ENCODE results near the gene STAT6.
A peak's percentile ranks its signal among the peaks of the same experiment; 100 is the strongest.

Gene STAT6

GRCh38 chr12:57090924-57091637, 20.1 kb downstream of the STAT6 start:
- DNase-seq (ENCODE audit: low read depth), result peak; percentile 35
- TF ChIP-seq CTCF (conservative IDR thresholded peaks at IDR 0.05; ENCODE audit: control insufficient read depth, insufficient read depth, low read depth, low read length), result peak; percentile 17
- peak overlapping the region; percentile 92 for H3K4me3 ChIP-seq (ENCODE audit: control insufficient read depth, low read depth, low read length)

- peak overlapping the region; percentile 92 for H3K4me3 ChIP-seq (ENCODE audit: control insufficient read depth, low read depth, low read length)
- no peak for TF ChIP-seq CTCF (conservative IDR thresholded peaks at IDR 0.05; ENCODE audit: control insufficient read depth, insufficient read depth, low read depth, low read length)
- DNase-seq (ENCODE audit: low read depth), result no peak
These were observed 20.7 kb downstream of the STAT6 start for GRCh38 chr12:57090490-57090889.

GRCh38 chr12:57089271-57090245, 21.6 kb downstream of the STAT6 start:
- peak; percentile 58 for DNase-seq (ENCODE audit: low read depth)
- TF ChIP-seq CTCF (conservative IDR thresholded peaks at IDR 0.05; ENCODE audit: control insufficient read depth, insufficient read depth, low read depth, low read length), result no peak
- H3K4me3 ChIP-seq (ENCODE audit: control insufficient read depth, low read depth, low read length), result peak overlapping the region; percentile 92

- TF ChIP-seq CTCF (conservative IDR thresholded peaks at IDR 0.05; ENCODE audit: control insufficient read depth, insufficient read depth, low read depth, low read length), result no peak
- peak within 1 kb of the TSS; percentile 92 for H3K4me3 ChIP-seq (ENCODE audit: control insufficient read depth, low read depth, low read length)
- peak; percentile 96 for DNase-seq (ENCODE audit: low read depth)
These were observed 22.6 kb downstream of the STAT6 start, which contains the start of gene NAB2 for GRCh38 chr12:57088354-57089270. Gene NAB2 (plus strand): TSS chr12:57089114. CDS start chr12:57089272, 158 bp downstream.

- TF ChIP-seq CTCF (conservative IDR thresholded peaks at IDR 0.05; ENCODE audit: control insufficient read depth, insufficient read depth, low read depth, low read length), result no peak
- peak overlapping the region; percentile 57 for H3K4me3 ChIP-seq (ENCODE audit: control insufficient read depth, low read depth, low read length)
- DNase-seq (ENCODE audit: low read depth), result peak; percentile 98
These were observed 23.3 kb downstream of the STAT6 start for GRCh38 chr12:57087691-57088353.
